MCF 10A (cell line): ENCODE data around the gene ARF3. TPM values are rescaled to one million over a fixed set of nuclear protein-coding genes. Genes with fewer than 3 reads are reported as not detected.

ENCODE experiments used
- BruUV-seq: library from RNA; stranded (reverse); fragments of 400-500 nt; replicated peaks from 2 replicates; lab custom pipeline; 2021; lab: Mats Ljungman, UMichigan
- CTCF ChIA-PET: fragments of 300-600 bp; sonication (Branson Sonifier 250); formaldehyde crosslinking; extraction: SDS; loops from one replicate; lab custom pipeline; 2021; ENCODE audit warnings: antibody characterized with exemption, inconsistent platforms; lab: Yijun Ruan, JAX
- POLR2A ChIA-PET: fragments of 300-600, 350-650 bp; sonication (Branson Sonifier 250); formaldehyde crosslinking; extraction: SDS; loops from one replicate; lab custom pipeline; 2020; ENCODE audit warnings: antibody characterized with exemption, inconsistent platforms; lab: Yijun Ruan, JAX
- DNase-seq: peaks from one replicate; pipeline ENCODE4 v3.0.0-alpha.2; 2018; ENCODE audit not compliant: unreplicated experiment
- H3K27ac Mint-ChIP-seq: one replicate; pipeline ENCODE4 v1.8.0; 2022; ENCODE audit warnings: mild to moderate bottlenecking, low read depth, mixed read lengths; ENCODE audit not compliant: unreplicated experiment
- H3K27me3 Mint-ChIP-seq: one replicate; pipeline ENCODE4 v1.8.0; 2022; ENCODE audit warnings: mixed read lengths; ENCODE audit not compliant: insufficient read depth, unreplicated experiment
- H3K36me3 Mint-ChIP-seq: one replicate; pipeline ENCODE4 v1.8.0; 2022; ENCODE audit warnings: mild to moderate bottlenecking, moderate library complexity, mixed read lengths; ENCODE audit not compliant: insufficient read depth, unreplicated experiment
- H3K4me1 Mint-ChIP-seq: one replicate; pipeline ENCODE4 v1.8.0; 2022; ENCODE audit warnings: mixed read lengths; ENCODE audit not compliant: insufficient read depth, unreplicated experiment
- H3K4me3 Mint-ChIP-seq: one replicate; pipeline ENCODE4 v1.8.0; 2022; ENCODE audit warnings: mild to moderate bottlenecking, moderate library complexity, mixed read lengths; ENCODE audit not compliant: unreplicated experiment
- H3K9me3 Mint-ChIP-seq: one replicate; pipeline ENCODE4 v1.8.0; 2022; ENCODE audit warnings: mixed read lengths; ENCODE audit not compliant: unreplicated experiment
- CTCF ChIP-seq: fragments of 200-600 bp; IDR thresholded peaks from one replicate; pipeline ENCODE4 v1.8.0; 2022; ENCODE audit warnings: antibody characterized with exemption, mild to moderate bottlenecking; ENCODE audit not compliant: unreplicated experiment
- intact Hi-C: fragments of 100-400 bp; cut with micrococcal nuclease; formaldehyde crosslinking; loops from 2 replicates; pipeline ENCODE4 v1.14.1; 2022
- total RNA-seq: library from RNA; stranded (reverse); gene quantifications from 2 replicates; pipeline ENCODE4 v1.2.3, GENCODE V29; 2022

Gene ARF3
- total RNA-seq, 1 experiment from 2014 or later: 117 TPM

GRCh38 chr12:48995086-48995879 lies 38.0 kb upstream of the ARF3 start:
- peak overlapping the region; percentile 71 for H3K4me3 Mint-ChIP-seq
- POLR2A ChIA-PET: interaction anchor here (1.7 kb wide), 1 partner anchor 142 kb away, joined by 5 read pairs; no protein-coding TSS in a partner anchor
- peak; percentile 85 for TF ChIP-seq CTCF
- no TSS peak for BruUV-seq
- peaks cover 3% of the 10 kb centered on the region for H3K27me3 Mint-ChIP-seq
- H3K27ac Mint-ChIP-seq: no peak overlapping the region
- H3K9me3 Mint-ChIP-seq: no peaks in the 10 kb centered on the region
- DNase-seq: peak; percentile 80
- no peaks in the 10 kb centered on the region for H3K36me3 Mint-ChIP-seq
- CTCF ChIA-PET: interaction anchor here (0.6 to 2.7 kb wide), 18 partner anchors 10 to 676 kb away, joined by 3 to 21 read pairs (median 4); partner anchors contain the start of genes DDX23, RND1 and WNT1
- H3K4me1 Mint-ChIP-seq: peaks cover 11% of the 10 kb centered on the region
- intact Hi-C loops: loop anchor here (1.0 to 10.0 kb wide), 4 partner anchors 30 to 142 kb away; no protein-coding TSS in a partner anchor

- H3K4me1 Mint-ChIP-seq: peaks cover 2% of the 10 kb centered on the region
- H3K27ac Mint-ChIP-seq: no peak overlapping the region
- no peak overlapping the region for H3K4me3 Mint-ChIP-seq
- no peak for DNase-seq
- CTCF ChIA-PET: interaction anchor here (0.7 to 2.7 kb wide), 13 partner anchors 11 to 677 kb away, joined by 3 to 21 read pairs (median 4); partner anchors contain the start of genes DDX23 and WNT1
- peaks cover 12% of the 10 kb centered on the region for H3K27me3 Mint-ChIP-seq
- no TSS peak for BruUV-seq
- TF ChIP-seq CTCF: no peak
- intact Hi-C loops: loop anchor here (1.0 to 10.0 kb wide), 4 partner anchors 30 to 141 kb away; no protein-coding TSS in a partner anchor
- POLR2A ChIA-PET: no interaction called here
- H3K36me3 Mint-ChIP-seq: no peaks in the 10 kb centered on the region
- no peaks in the 10 kb centered on the region for H3K9me3 Mint-ChIP-seq
Observed at GRCh38 chr12:48994224-48995085, 37.2 kb upstream of the ARF3 start.

GRCh38 chr12:48993787-48994186 lies 36.5 kb upstream of the ARF3 start:
- peaks cover 18% of the 10 kb centered on the region for H3K27me3 Mint-ChIP-seq
- BruUV-seq: no TSS peak
- TF ChIP-seq CTCF: no peak
- no peaks in the 10 kb centered on the region for H3K4me1 Mint-ChIP-seq
- H3K4me3 Mint-ChIP-seq: no peak overlapping the region
- DNase-seq: no peak
- H3K36me3 Mint-ChIP-seq: no peaks in the 10 kb centered on the region
- POLR2A ChIA-PET: interaction anchor here (1.8 kb wide), 1 partner anchor 141 kb away, joined by 10 read pairs; the partner anchor contains the start of gene DDX23
- intact Hi-C loops: loop anchor here (2.0 to 10.0 kb wide), 2 partner anchors 29 to 99 kb away; no protein-coding TSS in a partner anchor
- H3K27ac Mint-ChIP-seq: no peak overlapping the region
- no peaks in the 10 kb centered on the region for H3K9me3 Mint-ChIP-seq
- CTCF ChIA-PET: interaction anchor here (0.6 to 2.7 kb wide), 7 partner anchors 16 to 141 kb away, joined by 3 to 21 read pairs (median 5); partner anchors contain the start of genes DDX23 and WNT1
